ENCODE data around the gene NRBF2. TPM values are rescaled to one million over a fixed set of nuclear protein-coding genes. Genes with fewer than 3 reads are reported as not detected.

NRBF2 gene
- total and polyA plus RNA-seq, 2 of the 4 experiments (the other 2 are of a cell fraction) = 19.9 to 20.6 TPM

DNA sequence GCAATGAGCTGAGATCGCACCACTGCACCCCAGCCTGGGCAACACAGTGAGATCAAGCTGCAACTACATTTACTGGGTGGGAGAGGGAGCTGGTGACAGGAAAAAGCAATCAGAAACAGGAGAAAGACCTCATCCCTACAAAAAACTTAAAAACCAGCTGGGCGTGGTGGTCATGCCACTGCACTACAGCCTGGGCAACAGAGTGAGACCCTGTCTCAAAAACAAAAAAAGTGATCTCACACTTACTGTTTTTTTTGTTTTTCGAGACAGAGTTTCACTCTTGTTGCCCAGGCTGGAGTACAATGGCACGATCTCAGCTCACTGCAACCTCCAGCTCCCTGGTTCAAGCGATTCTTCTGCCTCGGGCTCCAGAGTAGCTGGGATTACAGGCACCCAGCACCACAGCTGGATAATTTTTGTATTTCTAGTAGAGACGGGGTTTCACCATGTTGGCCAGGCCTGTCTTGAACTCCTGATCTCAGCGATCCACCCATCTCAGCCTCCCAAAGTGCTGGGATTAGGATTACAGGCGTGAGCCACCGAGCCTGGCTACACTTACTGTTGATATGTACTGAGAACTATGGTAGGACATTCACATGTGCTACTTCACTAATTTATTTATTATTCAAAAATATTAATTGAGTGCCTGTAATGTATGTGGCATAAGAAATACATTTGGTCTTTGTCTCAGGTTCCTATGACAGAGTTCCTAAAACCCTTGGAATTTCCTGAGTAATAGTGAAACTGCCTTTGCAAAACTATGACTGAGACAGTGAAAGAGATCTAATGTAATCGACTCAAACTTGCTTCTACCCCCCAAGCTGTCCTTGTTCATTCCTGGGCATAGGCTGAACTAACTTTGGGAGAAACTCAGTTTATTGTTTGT, 27.7 kb upstream of the NRBF2 start:
- Histone ChIP-seq H3K56ac (ENCODE audit: extremely low read depth, insufficient read depth, low read length) (peak overlapping the region; percentile 17; the same call in 1 of the 2 replicates), H3K4me1 (ENCODE audit: control insufficient read depth, insufficient read depth, low read length) (peaks cover 8% of the 10 kb centered on the region), H2AK5ac (ENCODE audit: low read depth, low read length) (peak overlapping the region; percentile 84), H4K91ac (ENCODE audit: insufficient read depth, low read depth, low read length) (peak overlapping the region; percentile 29), H3K9me1 (ENCODE audit: insufficient read depth, low read length) (peaks cover 3% of the 10 kb centered on the region), H4K20me1 (ENCODE audit: insufficient read depth, low read length) (no peaks in the 10 kb centered on the region), H3K79me1 (ENCODE audit: low read depth in 1 of 2, low read length in 2 of 2) (no peaks in the 10 kb centered on the region), H3K4me3 (ENCODE audit: insufficient read depth, low read depth, low read length) (no peak overlapping the region), H2BK5ac (ENCODE audit: low read depth, low read length, poor library complexity, severe bottlenecking) (peak overlapping the region; percentile 76), H3K9ac (ENCODE audit: low read depth, low read length) (peak overlapping the region; percentile 32; the same call in 1 of the 2 replicates), H3K27ac (ENCODE audit: insufficient read depth, low read length) (peak overlapping the region; percentile 90), H3K27me3 (ENCODE audit: control insufficient read depth, insufficient read depth, low read length) (no peaks in the 10 kb centered on the region), H3K36me3 (ENCODE audit: control insufficient read depth, insufficient read depth, low read length) (no peaks in the 10 kb centered on the region), H3K4me2 (ENCODE audit: low read depth, low read length) (peak overlapping the region; percentile 84), H3K9me3 (ENCODE audit: control insufficient read depth, insufficient read depth, low read length) (no peaks in the 10 kb centered on the region), H2BK15ac (ENCODE audit: low read depth, low read length) (peak overlapping the region; percentile 44; the same call in 2 of the 3 replicates), H2BK120ac (ENCODE audit: low read depth, low read length) (peak overlapping the region; percentile 86), H4K8ac (ENCODE audit: low read depth in 2 of 2, low read length in 2 of 2) (peak overlapping the region; percentile 53 to 89; a peak in 3 of 4 replicates), H3K23ac (ENCODE audit: low read depth, low read length) (no peak overlapping the region; the same call in 1 of the 2 replicates), H2AFZ (replicated peaks; ENCODE audit: low read length, poor library complexity) (peak overlapping the region; percentile 75), H3K14ac (replicated peaks; ENCODE audit: low read depth, low read length) (peak overlapping the region; percentile 78; the same call in 1 of the 2 replicates), H2AK9ac (replicated peaks; ENCODE audit: low read depth, low read length, poor library complexity) (peak overlapping the region; percentile 70), H3K4ac (ENCODE audit: low read depth, low read length) (peak overlapping the region; percentile 69), H4K5ac (ENCODE audit: low read depth, low read length) (peak overlapping the region; percentile 64), H2BK20ac (ENCODE audit: low read depth, low read length) (peak overlapping the region; percentile 81; the same call in 1 of the 2 replicates), H3K18ac (ENCODE audit: low read depth, low read length) (peak overlapping the region; percentile 86)
- 100% methylated on average over 1 of the region's 11 CpGs; no CpG with 5 or more reads in 1 of the 2 experiments for WGBS, 2 experiments (ENCODE audit: extremely low coverage in 2 of 2, insufficient read length in 1 of 2)
- TF ChIP-seq SMC3 (IDR thresholded peaks at IDR 0.05; ENCODE audit: low read depth, low read length) (no peak), NFE2L2 (IDR thresholded peaks at IDR 0.05; ENCODE audit: low read depth, low read length) (peak; percentile 22; the same call in 1 of the 2 replicates), BHLHE40 (IDR thresholded peaks at IDR 0.05; ENCODE audit: low read depth, low read length) (no peak), CEBPB (IDR thresholded peaks at IDR 0.05; ENCODE audit: low read depth, low read length) (no peak), MAFK (IDR thresholded peaks at IDR 0.05; ENCODE audit: low read depth, low read length) (no peak)
- DNase-seq = peak; percentile 61
- ChIA-PET POLR2A (ENCODE audit: unreplicated experiment) (no interaction called here), CTCF (interaction anchor here (0.6 kb wide), 1 partner anchor 104 kb away, joined by 3 read pairs; no protein-coding TSS in a partner anchor)
- dilution Hi-C loops (cut with HindIII; ENCODE audit: low sequenced_read_pairs, unreplicated experiment) (no loop called here), intact Hi-C loops (cut with micrococcal nuclease) (no loop called here), in situ Hi-C loops (cut with MboI; ENCODE audit: low sequenced_read_pairs) (no loop called here)
- peak; percentile 92 for ATAC-seq (ENCODE audit: low read depth)
- no TSS peak for BruUV-seq (replicated peaks)

All from IMR-90 (cell line).